DMS153 treated with DMSO at 0.1 percent for 48 hours (cell line): ENCODE data around the gene THEM5.

ENCODE experiments used
- DNase-seq: peaks from one replicate; lab custom pipeline; 2025; ENCODE audit not compliant: unreplicated experiment; lab: John Stamatoyannopoulos, UW

The THEM5 gene

DNA sequence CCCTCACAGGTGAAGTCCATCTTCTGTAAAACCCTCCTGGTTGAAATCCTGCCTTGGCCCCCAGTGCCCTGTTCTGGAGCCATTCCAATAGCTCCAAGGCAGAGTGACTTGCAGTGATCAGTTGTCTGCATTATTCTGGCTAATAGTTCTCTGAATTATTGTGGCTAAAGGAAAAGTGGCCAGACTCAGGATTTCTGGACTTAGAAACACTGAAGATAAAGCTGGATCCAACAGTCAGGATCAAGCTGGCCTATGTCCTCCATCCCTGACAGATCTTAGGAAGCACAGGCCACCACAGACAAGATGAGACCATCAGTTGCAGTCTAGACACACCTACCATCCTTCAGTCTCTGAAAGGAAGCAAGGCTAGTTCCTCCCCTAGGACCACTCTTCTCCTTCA lies 13.1 kb downstream of the THEM5 start:
- DNase-seq, result no peak

DNA sequence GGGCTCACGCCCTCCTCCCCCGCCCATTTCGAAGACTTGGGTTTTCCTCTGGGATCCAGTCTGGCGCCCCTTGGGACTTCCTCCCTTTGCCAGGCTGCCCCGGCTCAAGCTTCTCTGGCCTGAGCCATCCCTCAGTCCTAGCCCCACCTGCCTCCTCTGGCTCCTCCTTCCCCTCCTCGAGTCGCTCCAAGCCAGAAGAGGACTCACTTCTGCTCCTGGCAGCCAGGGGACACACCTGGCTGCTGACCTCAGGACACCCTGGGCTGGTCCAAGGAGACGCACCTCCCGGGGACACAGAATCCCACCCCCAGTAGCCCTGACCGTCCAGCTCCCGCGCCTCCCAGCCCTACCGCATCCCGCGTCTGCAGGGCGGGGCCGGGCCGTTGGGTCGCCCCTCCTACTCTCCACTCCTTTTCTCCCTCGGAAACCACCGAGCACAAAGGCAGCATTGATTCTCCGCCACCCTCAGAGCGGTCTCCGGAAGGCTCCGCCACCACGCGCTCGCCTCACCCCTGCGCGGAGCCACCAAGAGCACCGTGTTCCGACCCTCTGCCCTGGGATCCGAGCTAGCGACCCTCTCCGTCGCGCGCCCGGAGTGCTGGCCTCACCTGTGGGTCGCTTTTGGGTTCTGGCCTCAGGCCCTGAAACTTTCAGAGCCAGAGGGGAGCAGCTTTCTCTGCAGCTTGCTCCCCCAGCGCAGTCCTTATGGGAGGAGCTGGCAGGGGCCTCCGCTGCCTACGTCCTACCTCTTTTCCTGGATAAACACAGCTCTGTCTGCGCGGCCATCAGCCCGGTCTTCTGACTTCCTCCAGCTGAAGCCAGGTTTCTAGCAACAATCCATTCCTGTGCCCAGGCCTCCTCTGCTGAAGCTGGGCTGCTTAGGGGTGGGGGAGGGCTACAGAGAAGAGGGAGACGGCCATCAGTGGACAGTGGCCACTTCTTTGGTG lies 13.8 kb downstream of the THEM5 start, which contains the start of gene C2CD4D:
C2CD4D (minus strand) TSS at position 364 of the 947 bp plus-strand sequence. CDS start 831 bp downstream, outside the sequence.
- DNase-seq, result peak; percentile 77

DNA sequence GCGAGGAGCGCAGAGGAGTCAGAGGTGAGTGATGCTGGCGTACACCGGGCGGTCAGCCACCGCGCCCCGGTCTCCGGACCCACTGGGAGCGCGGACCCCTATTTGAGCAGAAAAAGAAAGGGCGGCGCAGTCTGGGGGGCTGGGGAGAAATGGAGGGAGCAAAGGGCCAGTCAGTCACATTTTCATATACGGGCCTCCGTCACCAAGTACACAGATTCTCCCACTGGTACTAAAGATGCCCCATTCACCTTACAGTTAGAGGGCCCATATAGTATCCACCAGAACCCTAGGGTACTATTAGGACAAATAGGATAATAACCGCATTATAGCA lies 14.5 kb downstream of the THEM5 start:
- DNase-seq, result no peak

DNA sequence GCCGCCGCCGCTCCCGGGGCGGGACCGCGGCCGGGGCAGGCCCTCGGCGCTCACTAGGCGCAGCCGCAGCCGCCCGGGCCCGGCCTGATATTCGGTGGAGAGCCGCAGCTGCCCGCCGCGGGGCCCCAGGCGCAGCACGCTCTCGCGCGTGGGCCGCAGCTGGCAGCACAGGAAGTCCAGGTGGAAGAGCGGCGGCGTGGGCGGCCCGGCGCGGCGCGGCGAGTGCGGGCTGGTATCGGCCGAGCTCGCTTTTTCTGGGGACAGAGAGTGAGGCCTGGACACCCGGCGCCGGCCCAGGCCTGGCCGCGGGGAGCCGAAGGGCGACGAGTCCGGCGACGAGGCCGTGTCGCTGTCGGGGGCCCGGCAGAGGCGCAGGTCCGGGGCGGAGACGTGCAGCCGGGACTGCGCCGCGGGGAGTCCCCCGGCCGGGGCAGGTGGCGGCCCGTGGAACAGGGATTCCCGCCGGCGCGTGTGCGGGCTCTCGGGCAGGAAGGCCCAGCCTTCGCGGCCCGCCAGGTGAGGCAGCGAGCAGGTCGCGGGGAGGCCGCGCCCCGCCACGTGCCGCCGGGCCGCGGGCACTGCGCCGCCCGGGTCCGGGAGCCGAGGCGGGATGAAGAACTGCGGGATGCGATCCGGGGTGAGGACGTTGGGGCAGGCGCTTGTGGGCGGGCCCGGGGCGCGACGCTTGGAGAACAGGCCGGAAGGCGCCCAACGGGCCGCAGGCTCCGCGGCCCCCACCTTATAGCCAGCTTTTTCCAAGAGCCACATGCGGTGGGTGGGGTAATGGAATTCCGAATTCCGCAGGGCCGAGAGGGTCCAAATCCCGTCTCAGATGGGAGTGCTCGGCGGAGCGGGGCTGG lies 15.1 kb downstream of the THEM5 start:
- DNase-seq, result no peak

DNA sequence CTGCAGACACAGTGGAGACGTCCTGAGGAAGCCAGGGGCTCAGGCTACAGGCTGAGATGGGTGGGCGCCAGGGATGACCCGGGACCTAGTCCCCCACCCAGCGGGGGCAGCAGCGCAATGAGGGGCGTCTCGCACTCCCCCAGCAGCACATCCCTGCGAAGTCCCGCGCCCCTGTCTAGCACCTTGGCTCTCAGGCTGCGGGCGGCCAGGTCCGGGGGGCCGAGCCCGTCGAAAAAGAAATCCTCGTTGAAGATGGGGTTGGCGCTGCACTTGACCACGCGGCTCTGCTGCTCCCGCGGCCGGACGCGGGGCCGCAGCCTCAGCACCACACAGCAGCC lies 15.7 kb downstream of the THEM5 start:
- no peak for DNase-seq

DNA sequence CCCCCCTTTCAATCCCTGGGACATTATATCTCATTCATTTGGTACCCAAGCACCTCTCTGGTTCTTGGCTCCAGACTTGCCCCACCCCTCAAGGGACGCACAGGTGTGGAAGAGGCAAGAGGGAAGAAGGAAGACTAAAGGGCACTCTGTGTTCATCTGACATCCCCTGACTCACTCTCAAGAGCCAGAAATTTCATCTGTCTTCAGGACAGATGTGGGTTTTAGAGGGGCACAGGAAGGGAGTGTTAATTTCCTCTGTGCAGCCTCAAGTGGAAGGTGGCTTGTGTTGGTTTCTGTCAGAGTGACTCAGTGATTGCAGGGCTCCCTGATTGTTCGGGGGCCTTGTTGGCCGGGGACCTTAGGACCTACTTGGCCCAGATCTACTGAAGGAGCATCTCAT lies 16.3 kb downstream of the THEM5 start:
- no peak for DNase-seq

DNA sequence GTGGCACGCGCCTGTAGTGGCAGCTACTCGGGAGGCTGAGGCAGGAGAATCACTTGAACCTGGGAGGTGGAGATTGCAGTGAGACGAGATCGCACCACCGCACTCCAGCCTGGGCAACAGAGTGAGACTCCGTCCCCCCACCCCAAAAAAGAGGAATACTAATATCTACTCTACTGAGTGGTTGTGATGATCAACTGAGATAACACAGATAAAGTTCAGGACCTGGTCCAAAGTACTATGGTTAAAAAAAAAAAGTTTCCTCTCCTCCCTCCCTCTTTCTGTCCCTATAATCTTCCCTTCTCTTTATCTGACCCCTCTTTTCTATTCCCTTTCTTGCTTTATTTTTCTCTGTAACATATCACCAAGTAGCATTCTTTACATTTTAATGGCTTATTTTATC lies 17.9 kb downstream of the THEM5 start:
- DNase-seq, result no peak

DNA sequence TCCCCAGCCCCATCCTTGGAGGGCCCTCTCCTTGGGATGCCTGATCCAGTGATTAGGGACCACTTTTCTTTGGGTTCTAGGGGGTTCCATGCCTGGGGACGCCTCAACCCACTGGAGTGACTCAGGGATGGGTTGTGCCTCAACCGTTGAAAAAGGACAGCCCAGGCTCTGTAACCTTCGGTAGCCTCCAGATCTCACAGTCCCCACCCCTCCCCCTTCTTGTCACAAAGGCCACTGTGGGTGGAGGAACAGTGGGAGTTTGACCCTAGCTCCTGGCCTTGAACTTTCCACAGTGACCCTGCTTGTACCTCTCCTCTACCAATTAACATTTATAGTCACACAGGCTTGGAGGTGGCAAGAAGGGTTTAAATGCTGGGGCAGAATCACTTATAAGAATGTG lies 19.3 kb downstream of the THEM5 start:
- DNase-seq, result no peak

DNA sequence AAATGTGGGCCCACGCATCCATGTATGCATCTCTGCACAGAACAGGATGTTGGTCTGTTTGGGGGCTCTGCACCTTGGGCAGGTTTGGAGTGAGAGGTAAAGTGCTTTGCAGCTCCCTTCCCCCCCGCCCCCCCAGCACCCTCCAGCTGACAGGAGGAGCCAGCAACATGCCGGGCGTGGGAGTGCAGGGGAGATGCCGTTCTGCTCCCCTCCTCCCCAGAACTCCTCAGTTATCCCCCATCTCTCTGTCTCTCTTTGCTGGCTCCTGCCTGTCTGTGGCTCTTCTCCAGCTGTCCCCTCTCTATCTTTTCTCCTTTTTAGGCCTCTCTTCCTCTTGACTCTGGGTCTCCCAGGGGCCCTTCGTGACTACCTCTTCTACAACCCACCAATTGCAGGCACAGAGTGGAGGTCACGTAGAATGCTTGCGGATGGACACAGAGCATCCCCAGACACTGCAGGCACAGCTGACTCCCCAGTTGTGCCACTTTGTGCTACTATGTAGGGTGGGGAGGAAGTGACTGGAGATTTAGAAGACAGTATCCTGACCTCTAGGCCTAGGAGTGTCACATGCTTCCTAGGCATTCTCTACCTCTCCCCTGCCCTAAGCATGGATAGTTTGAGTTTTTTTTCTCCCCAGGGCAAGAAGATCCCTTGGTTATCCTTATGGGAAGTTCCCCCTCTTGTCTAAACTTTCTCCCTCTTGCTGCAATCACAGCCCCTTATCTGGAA lies 20.2 kb downstream of the THEM5 start:
- DNase-seq, result no peak

DNA sequence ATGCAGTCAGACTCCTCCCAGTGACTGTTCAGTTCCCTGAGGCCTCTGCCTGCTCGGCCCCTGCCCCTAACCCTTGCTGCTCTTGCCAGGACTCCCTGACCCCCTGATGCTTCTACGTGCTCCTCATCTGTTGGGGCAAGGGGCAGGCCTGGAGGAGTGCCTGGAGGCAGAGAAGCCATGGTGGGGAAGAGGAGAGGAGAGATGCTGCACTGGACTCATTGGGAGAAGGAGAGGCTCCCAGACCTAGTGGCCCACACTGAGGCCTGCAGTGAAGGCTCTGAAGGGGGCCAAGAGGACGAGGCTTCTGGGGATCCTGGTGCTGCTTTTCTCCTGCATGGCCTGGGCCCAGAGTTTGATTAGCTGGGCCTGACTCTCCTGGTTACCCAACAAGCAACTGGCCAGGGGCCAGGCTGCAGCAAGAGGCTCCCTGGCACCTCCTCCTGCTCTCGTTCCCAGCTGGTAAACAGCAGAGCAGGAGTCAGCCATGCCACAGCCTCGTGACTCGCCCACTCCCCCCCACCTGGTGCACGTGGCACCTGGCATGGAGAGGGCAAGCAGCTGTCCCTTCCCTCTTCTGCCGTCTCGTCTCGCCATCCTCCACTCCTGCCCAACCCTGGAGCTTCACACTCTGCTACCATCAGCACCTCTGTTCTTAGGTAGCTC lies 21.1 kb downstream of the THEM5 start:
- peak; percentile 80 for DNase-seq

DNA sequence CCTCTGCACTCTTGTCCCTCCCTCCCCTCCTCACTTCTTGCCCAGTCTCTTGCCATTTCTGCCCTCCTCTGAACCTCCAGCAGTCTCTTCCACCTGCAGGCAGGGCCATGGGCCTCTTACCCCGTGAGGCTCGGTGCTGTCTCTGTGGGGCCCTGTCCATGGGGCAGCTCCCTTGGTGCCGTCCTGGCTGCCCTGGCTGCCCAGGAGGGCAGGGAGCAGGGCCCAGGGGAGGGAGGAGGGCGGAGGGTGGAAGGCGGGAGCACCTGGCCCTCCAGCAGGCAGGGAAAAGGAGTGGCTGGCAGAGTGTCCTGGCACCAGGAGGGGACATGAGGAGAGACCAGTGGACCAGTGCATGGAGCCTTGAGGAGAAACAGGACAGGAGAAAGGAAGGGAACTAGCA lies 21.9 kb downstream of the THEM5 start, which contains the start of gene RORC:
RORC (minus strand) TSS at position 198 of the 400 bp plus-strand sequence; CDS start at position 160, 38 bp downstream.
- DNase-seq, result no peak

DNA sequence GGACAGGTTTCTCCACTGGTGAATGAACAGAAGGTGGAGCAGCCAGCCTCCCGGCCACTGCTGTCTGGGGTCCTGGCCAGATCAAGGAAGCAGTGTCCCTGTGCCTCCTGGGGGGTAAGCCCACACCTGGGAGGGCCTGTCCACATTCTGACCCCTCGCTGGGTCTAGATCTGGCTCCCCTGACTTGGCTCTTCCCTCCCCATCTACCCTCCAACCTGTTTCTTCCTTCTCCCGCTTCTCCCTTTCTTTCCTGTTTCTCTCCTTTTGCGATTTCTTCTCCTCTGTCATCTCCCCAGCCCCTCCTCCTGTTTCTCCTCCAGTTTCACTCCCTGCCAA lies 22.3 kb downstream of the THEM5 start:
- no peak for DNase-seq

DNA sequence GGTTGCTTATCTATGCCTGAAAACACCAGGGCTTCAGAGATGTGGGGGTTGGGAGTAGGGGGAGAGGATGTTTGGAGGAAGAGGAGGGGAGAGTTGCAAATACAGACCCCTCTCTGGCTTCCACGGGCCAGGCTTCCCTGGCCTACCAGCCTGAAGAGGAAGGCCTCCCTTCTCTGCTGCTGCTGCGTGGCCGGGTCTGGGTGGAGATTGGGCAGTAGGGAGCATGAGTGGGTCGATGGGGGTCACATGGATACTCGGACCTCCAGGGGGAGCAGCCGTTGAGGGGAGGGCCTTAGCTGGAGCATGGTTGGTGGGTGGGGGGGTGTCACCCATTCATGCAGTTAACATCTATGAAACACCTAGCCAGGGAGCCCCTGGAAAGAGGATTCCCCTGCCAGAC lies 23.5 kb downstream of the THEM5 start:
- no peak for DNase-seq

DNA sequence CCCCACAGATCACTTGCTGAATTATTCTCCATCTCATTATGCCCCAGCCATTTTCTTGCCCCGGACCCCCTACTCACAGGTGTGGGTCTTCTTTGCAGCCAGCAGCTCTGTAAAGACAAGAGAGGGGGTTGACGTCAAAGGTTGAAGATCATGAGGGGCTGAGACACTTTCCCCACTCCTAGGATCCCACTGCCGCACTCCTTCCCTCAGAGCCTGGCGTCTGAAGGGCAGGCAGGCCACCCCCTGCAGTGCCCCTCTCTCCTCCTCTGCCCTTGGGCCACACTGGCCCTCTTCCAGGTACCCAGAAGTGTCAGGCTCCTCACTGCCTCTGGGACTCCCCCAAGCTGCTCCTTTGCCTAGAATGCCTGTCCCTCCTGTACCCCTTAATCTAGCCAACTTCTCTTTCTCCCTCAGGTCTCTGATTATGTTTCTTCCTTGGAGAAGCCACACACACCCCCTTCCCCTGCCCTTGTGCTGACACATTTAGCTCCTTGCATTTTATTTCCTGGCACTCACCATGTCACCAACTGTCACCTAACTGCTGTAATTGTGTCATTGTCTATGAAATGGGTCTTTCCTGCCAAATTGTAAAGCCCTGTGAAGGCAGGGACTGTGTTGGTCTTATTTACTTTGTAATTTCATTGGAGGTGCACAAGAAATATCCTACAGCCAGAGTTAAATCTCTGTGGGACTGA lies 24.0 kb downstream of the THEM5 start:
- no peak for DNase-seq

DNA sequence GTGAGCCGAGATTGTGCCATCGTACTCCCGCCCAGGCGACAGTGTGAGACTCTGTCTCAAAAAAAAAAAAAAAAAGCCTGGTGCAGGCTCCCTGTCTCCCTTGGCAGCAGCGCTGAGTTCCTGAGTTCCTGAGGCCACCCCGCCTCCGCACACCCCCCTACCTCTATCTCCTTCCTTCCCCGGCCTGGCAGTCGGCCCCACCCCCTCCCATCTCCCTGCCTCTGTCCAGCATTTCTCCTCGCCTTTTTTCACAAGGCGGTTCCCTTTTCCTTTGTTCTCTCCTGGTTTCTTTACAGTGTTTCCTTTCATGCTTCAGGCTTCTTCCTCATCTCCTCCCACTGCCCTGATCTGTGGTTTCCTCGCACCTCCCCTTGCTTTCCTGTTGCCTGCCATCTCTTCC lies 24.6 kb downstream of the THEM5 start:
- no peak for DNase-seq

DNA sequence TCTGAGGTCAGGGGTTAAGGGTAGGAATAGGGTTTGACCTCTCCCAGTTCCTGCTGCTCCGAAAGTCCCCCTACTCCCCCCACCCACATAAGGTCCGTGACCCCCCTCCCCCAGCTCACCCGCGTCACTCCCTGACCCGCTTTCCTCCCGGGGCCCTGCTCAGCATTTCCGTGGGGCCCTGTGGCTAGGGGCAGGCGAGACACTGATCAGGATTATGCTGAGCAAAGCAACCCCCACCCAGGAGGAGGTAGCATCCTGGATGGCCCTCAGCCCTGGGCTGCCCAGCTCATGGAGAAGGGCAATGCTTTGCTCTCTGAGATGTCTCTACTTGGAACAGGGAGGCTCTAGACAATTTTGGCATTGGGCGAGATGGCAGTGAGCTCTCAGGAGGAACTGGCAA lies 25.7 kb downstream of the THEM5 start:
- DNase-seq, result no peak

DNA sequence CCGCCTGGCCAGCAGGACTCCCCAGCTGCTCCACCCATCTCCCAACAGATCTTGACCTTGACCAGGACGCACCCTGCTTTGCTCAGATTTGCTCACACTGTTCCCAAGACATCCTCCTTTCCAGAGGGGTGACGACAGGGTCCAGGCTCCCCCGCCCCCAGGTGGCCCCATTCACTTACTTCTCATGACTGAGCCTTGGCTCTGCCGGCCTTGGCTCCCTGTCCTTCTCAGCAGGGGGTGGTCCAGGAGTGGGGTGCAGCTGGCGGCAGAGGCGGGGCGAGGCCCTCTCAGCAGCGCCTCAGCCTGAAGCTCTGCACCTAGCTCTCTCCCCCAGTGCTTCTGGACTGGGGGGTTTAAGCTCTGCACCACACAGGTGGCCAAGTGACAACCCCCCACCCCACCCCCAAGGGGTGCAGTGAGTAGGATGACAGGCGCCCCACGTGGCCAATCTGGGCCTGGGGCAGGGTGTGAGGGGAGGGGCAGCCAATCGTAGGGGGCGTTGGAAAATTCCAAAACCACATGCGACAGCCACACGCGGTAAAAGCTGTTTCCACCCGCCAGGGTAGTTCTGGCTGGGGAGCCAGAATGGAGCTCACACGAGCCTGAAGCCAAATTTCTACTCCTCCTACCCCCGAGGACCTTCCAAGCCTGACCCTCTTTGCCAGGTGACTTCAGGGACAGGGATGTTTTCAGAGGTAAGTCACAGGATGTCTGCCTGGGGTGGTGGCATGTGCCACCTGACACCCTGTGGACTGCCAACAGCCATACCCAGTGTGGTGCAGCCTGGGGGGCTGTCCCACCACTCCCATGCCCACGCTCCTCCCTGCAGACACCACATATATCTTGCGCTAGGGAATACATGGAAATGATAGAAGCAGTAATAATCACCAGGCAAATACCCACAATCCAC lies 27.5 kb downstream of the THEM5 start:
- no peak for DNase-seq

DNA sequence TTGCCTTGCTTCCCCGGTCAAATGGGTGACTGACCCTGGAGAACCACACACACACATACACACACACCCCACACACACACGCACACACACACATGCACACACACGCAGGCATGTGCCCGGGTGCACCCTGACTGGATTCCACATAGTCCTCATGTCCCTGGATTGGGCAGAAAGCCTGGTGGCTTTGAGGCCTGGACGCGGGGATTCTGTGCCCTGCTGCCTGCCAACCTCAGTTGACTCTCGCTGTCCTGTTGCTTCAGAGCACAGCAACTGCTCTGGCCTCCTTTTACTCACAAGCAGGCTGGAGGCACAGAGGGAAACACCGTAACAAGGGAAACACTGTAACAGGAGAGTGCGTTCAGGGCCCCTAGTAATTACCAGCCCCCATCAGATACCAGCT lies 28.3 kb downstream of the THEM5 start:
- no peak for DNase-seq

DNA sequence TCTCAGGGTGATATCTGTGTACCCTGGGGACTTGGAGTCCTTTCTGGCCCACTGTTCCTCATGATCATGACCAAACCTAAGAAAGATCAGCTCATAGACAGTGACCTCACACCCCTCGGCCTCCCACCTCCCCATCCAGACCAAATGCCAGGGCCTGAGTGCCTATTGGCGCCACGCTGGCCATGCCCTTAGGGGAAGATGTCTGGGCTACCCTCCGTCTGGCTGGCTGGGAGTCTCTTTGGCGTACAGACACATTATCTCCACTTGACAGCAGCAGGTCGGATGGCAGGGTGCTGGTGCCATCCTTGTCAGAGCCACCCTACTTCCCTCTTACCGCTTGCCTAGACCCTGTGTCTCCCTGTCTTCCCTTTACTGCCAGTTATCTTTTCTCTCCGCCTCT lies 30.3 kb downstream of the THEM5 start:
- DNase-seq, result no peak
